ENCODE data around the gene GALM. TPM values are rescaled to one million over a fixed set of nuclear protein-coding genes. Genes with fewer than 3 reads are reported as not detected.
A peak's percentile ranks its signal among the peaks of the same experiment; 100 is the strongest.

The GALM gene
- total and polyA plus RNA-seq, 2 of the 8 experiments (the other 6 are each of a cell fraction or from before 2014, with no cell fraction given) = 9.9 to 13.1 TPM

- Histone ChIP-seq H2AK5ac (ENCODE audit: low read depth, low read length) (no peak overlapping the region), H3K79me1 (ENCODE audit: low read depth, low read length) (no peaks in the 10 kb centered on the region), H3K18ac (ENCODE audit: extremely low read depth, low read length) (no peak overlapping the region), H2BK12ac (ENCODE audit: low read depth, low read length) (no peak overlapping the region), H3K79me2 (ENCODE audit: control insufficient read depth in 1 of 2, insufficient read depth in 2 of 2, low read length in 2 of 2) (peaks cover 3 to 49% of the 10 kb centered on the region in 2 experiments; a peak in 3 of 4 replicates), H3K9me3 (ENCODE audit: insufficient read depth in 2 of 2, low read depth in 1 of 2, low read length in 1 of 2) (no peaks in the 10 kb centered on the region), H3K36me3 (ENCODE audit: control insufficient read depth in 2 of 4, insufficient read depth in 4 of 4, low read length in 3 of 4) (peaks cover 33 to 73% (median 55%) of the 10 kb centered on the region in 4 experiments), H3K4me1 (replicated peaks in 1 of 4; ENCODE audit: control insufficient read depth in 3 of 4, insufficient read depth in 4 of 4, low read length in 3 of 4) (peaks cover 0 to 4% (median 0%) of the 10 kb centered on the region in 4 experiments; a peak in 1 of 7 replicates), H3K4me2 (ENCODE audit: insufficient read depth in 1 of 2, low read depth in 2 of 2, low read length in 2 of 2) (no peak overlapping the region), H3K4ac (replicated peaks; ENCODE audit: insufficient read length, low read depth, low read length) (no peak overlapping the region), H2BK5ac (ENCODE audit: low read depth, low read length) (no peak overlapping the region), H2BK20ac (ENCODE audit: low read length) (no peak overlapping the region), H4K5ac (ENCODE audit: insufficient read length, low read depth, low read length) (no peak overlapping the region), H3K27ac (ENCODE audit: low read depth, low read length) (no peak overlapping the region), H3K14ac (ENCODE audit: insufficient read length) (no peak overlapping the region), H4K8ac (ENCODE audit: extremely low read depth, insufficient read depth, low read length) (no peak overlapping the region), H2BK120ac (replicated peaks; ENCODE audit: low read depth, low read length) (no peak overlapping the region), H4K91ac (replicated peaks; ENCODE audit: insufficient read length, low read length) (no peak overlapping the region), H3K4me3 (ENCODE audit: extremely low read depth in 1 of 4, insufficient read depth in 2 of 4, low read depth in 3 of 4, low read length in 4 of 4) (no peak overlapping the region), H3K23me2 (ENCODE audit: low read depth, low read length) (no peaks in the 10 kb centered on the region), H3K23ac (ENCODE audit: insufficient read length) (no peak overlapping the region), H3K9ac (replicated peaks in 1 of 4; ENCODE audit: extremely low read depth in 1 of 4, low read depth in 3 of 4, low read length in 3 of 4) (no peak overlapping the region), H2AFZ (ENCODE audit: low read length) (no peak overlapping the region), H4K20me1 (replicated peaks in 1 of 2; ENCODE audit: control insufficient read depth in 1 of 2, insufficient read depth in 2 of 2, low read length in 2 of 2) (peaks cover 18 to 21% of the 10 kb centered on the region in 2 experiments), H3K56ac (replicated peaks; ENCODE audit: insufficient read length, low read depth, low read length) (no peak overlapping the region), H3K27me3 (replicated peaks in 1 of 4; ENCODE audit: control insufficient read depth in 3 of 4, extremely low read depth in 1 of 4, insufficient read depth in 3 of 4, low read length in 3 of 4) (no peaks in the 10 kb centered on the region), H2BK15ac (ENCODE audit: low read length) (no peak overlapping the region)
- FAIRE-seq (no peak), DNase-seq (ENCODE audit: low read depth in 1 of 2, low spot score in 2 of 2) (no peak)
- WGBS, 2 experiments (ENCODE audit: extremely low coverage in 1 of 2, insufficient coverage in 1 of 2, insufficient read length in 1 of 2, insufficient replicate concordance in 2 of 2, low coverage in 1 of 2, low lambda C conversion rate in 2 of 2, missing lambda C conversion rate in 1 of 2) = 94% methylated on average over 3 of the region's 3 CpGs; no CpG with 5 or more reads in 1 of the 2 experiments
- CTCF ChIA-PET (ENCODE audit: partially characterized antibody) = interaction anchor here (0.6 to 1.5 kb wide), 8 partner anchors 9 to 219 kb away, joined by 3 to 10 read pairs (median 3); no protein-coding TSS in a partner anchor
- peak in 1 of 2 experiments; percentile 56; a peak in 2 of 3 replicates for TF ChIP-seq POLR2A (IDR thresholded peaks at IDR 0.05; ENCODE audit: control extremely low read depth in 1 of 2, low read depth in 2 of 2, low read length in 2 of 2)
- no peak for TF ChIP-seq CHD1 (IDR thresholded peaks at IDR 0.05; ENCODE audit: low read depth, low read length)
- no peak for TF ChIP-seq SUZ12 (IDR thresholded peaks at IDR 0.05; ENCODE audit: low read length)
- no peak for TF ChIP-seq USF2 (IDR thresholded peaks at IDR 0.05; ENCODE audit: low read length)
- POLR2A ChIA-PET (ENCODE audit: partially characterized antibody) = interaction anchor here (0.7 to 24.3 kb wide), 33 partner anchors 5 to 458 kb away, joined by 3 to 486 read pairs (median 4); partner anchors contain the start of genes DHX57, GALM, HNRNPLL and MORN2
Observed at GRCh38 chr2:38743672-38744398, 77.9 kb downstream of the GALM start.
